Left renal cortex interstitium (tissue), 4 donors: ENCODE results near the gene SDF4. TPM values are rescaled to one million over a fixed set of nuclear protein-coding genes. Genes with fewer than 3 reads are reported as not detected.

ENCODE experiments used
- DNase-seq, 4 donors: peaks; one replicate each; pipeline ENCODE4 v3.0.0-alpha.2; 2013; ENCODE audit warnings: low read depth in 4 of 4, low spot score in 2 of 4, missing footprints in 1 of 4
- polyA plus RNA-seq, 4 donors: library from polyadenylated mRNA; unstranded; fragments of 120-200 nt; gene quantifications; one replicate each; pipeline ENCODE4 v1.2.1, GENCODE V29; 2013; ENCODE audit not compliant: insufficient read length in 4 of 4

SDF4 gene
- polyA plus RNA-seq, 4 donors, result 115 to 144 (median 130) TPM

- DNase-seq, result no peak
These were observed 63.1 kb downstream of the SDF4 start for GRCh38 chr1:1168451-1169411.

GRCh38 chr1:1167841-1168450 lies 63.9 kb downstream of the SDF4 start:
- no peak for DNase-seq

GRCh38 chr1:1167398-1167821 lies 64.4 kb downstream of the SDF4 start:
- no peak for DNase-seq

Other genes with a start within 250 kb of the SDF4 start
- under 1 TPM in 2 of 4 donors, not detected in 2; 0.30 to 0.46 TPM for gene PERM1, start 249.9 kb downstream of the SDF4 start, polyA plus RNA-seq
- 10 to 100 TPM; 15.9 to 41.0 (median 35.2) TPM for gene HES4, start 231.9 kb downstream of the SDF4 start, polyA plus RNA-seq
- gene ISG15, start 218.5 kb downstream of the SDF4 start, polyA plus RNA-seq, result 10 to 100 TPM; 12.8 to 19.8 (median 16.2) TPM
- 100 to 1,000 TPM; 176 to 318 (median 282) TPM for gene AGRN, start 211.9 kb downstream of the SDF4 start, polyA plus RNA-seq
- under 1 TPM; 0.32 to 0.78 (median 0.69) TPM for gene RNF223, start 157.7 kb downstream of the SDF4 start, polyA plus RNA-seq
- gene C1orf159, start 115.9 kb downstream of the SDF4 start, polyA plus RNA-seq, result 10 to 100 TPM in 3 of 4 donors, 1 to 10 TPM in 1; 5.5 to 24.1 (median 14.1) TPM
- gene TTLL10, start 58.1 kb downstream of the SDF4 start, polyA plus RNA-seq, result 1 to 10 TPM in 1 of 4 donors, under 1 TPM in 3; 0.41 to 1.1 (median 0.63) TPM
- under 1 TPM; 0.29 to 0.79 (median 0.53) TPM for gene TNFRSF18, start 25.4 kb downstream of the SDF4 start, polyA plus RNA-seq
- gene TNFRSF4, start 17.8 kb downstream of the SDF4 start, polyA plus RNA-seq, result 1 to 10 TPM; 1.7 to 3.1 (median 2.0) TPM
- 10 to 100 TPM; 19.8 to 24.4 (median 21.4) TPM for gene B3GALT6, start 236 bp upstream of the SDF4 start, polyA plus RNA-seq
- 10 to 100 TPM in 3 of 4 donors, 1 to 10 TPM in 1; 7.2 to 17.3 (median 14.9) TPM for gene C1QTNF12, start 14.7 kb upstream of the SDF4 start, polyA plus RNA-seq
- gene UBE2J2, start 41.9 kb upstream of the SDF4 start, polyA plus RNA-seq, result 10 to 100 TPM; 40.9 to 68.6 (median 58.4) TPM
- gene SCNN1D, start 48.4 kb upstream of the SDF4 start, polyA plus RNA-seq, result 10 to 100 TPM in 1 of 4 donors, 1 to 10 TPM in 3; 2.4 to 10.2 (median 6.9) TPM
- 10 to 100 TPM; 14.9 to 45.2 (median 33.0) TPM for gene ACAP3, start 75.9 kb upstream of the SDF4 start, polyA plus RNA-seq
- 10 to 100 TPM in 2 of 4 donors, 1 to 10 TPM in 2; 7.3 to 12.4 (median 10.7) TPM for gene PUSL1, start 76.6 kb upstream of the SDF4 start, polyA plus RNA-seq
- gene INTS11, start 92.7 kb upstream of the SDF4 start, polyA plus RNA-seq, result 100 to 1,000 TPM in 3 of 4 donors, 10 to 100 TPM in 1; 94.8 to 169 (median 129) TPM
- 10 to 100 TPM; 12.4 to 21.1 (median 17.3) TPM for gene CPTP, start 92.8 kb upstream of the SDF4 start, polyA plus RNA-seq
- gene TAS1R3, start 99.3 kb upstream of the SDF4 start, polyA plus RNA-seq, result under 1 TPM; 0.28 to 0.70 (median 0.45) TPM
- 10 to 100 TPM; 24.6 to 52.2 (median 45.6) TPM for gene DVL1, start 117.4 kb upstream of the SDF4 start, polyA plus RNA-seq
- gene MXRA8, start 126.6 kb upstream of the SDF4 start, polyA plus RNA-seq, result 100 to 1,000 TPM; 164 to 219 (median 209) TPM
- 100 to 1,000 TPM in 1 of 4 donors, 10 to 100 TPM in 3; 64.4 to 107 (median 84.7) TPM for gene AURKAIP1, start 143.2 kb upstream of the SDF4 start, polyA plus RNA-seq
- gene CCNL2, start 167.3 kb upstream of the SDF4 start, polyA plus RNA-seq, result 100 to 1,000 TPM; 178 to 392 (median 277) TPM
- gene MRPL20, start 175.3 kb upstream of the SDF4 start, polyA plus RNA-seq, result 100 to 1,000 TPM; 111 to 143 (median 117) TPM
- gene ANKRD65, start 189.3 kb upstream of the SDF4 start, polyA plus RNA-seq, result 10 to 100 TPM in 3 of 4 donors, 1 to 10 TPM in 1; 5.1 to 27.6 (median 12.1) TPM
- gene VWA1, start 203.7 kb upstream of the SDF4 start, polyA plus RNA-seq, result 100 to 1,000 TPM in 1 of 4 donors, 10 to 100 TPM in 3; 48.3 to 104 (median 66.7) TPM
- 1 to 10 TPM; 2.6 to 3.7 (median 2.9) TPM for gene ATAD3C, start 217.7 kb upstream of the SDF4 start, polyA plus RNA-seq
- gene ATAD3B, start 239.8 kb upstream of the SDF4 start, polyA plus RNA-seq, result 10 to 100 TPM in 3 of 4 donors, 1 to 10 TPM in 1; 9.4 to 29.9 (median 20.5) TPM